ENCODE results near the gene KANSL3.

DNA sequence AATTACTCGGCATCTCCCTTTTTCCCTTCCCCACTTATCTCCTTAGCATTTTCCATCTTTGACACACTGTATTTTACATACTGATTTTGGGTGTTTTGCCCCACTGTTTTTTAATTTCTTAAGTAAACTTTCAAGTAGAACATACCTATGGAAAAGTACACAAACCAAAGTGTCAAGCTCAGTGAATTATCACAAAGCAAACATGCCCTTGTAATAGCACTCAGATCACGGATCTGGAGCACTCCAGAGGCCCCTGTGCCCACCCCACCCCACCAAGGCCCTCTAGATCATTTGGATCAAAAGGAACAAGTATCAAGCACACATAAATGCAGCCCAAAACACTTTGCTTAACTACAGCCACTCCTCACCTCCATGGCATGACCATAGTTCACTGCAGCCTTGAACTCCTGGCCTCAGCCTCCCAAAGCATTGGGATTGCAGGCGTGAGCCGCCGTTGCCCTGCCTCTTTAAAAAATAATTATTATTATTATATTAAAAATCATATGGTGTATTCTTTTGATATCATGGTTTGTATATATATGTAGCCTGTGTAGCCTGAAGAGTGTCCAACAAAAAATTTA is 42.5 kb upstream of the KANSL3 start:
- TF ChIP-seq, protein P1, sequence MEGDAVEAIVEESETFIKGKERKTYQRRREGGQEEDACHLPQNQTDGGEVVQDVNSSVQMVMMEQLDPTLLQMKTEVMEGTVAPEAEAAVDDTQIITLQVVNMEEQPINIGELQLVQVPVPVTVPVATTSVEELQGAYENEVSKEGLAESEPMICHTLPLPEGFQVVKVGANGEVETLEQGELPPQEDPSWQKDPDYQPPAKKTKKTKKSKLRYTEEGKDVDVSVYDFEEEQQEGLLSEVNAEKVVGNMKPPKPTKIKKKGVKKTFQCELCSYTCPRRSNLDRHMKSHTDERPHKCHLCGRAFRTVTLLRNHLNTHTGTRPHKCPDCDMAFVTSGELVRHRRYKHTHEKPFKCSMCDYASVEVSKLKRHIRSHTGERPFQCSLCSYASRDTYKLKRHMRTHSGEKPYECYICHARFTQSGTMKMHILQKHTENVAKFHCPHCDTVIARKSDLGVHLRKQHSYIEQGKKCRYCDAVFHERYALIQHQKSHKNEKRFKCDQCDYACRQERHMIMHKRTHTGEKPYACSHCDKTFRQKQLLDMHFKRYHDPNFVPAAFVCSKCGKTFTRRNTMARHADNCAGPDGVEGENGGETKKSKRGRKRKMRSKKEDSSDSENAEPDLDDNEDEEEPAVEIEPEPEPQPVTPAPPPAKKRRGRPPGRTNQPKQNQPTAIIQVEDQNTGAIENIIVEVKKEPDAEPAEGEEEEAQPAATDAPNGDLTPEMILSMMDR (IDR thresholded peaks at IDR 0.05): no peak
- no peak for TF ChIP-seq POLR2A (IDR thresholded peaks at IDR 0.05)
